Osteoblast (primary cell): ENCODE measurements around the gene PATJ. TPM values are rescaled to one million over a fixed set of nuclear protein-coding genes. Genes with fewer than 3 reads are reported as not detected.

Source experiments
- DNase-seq: peaks from one replicate; pipeline ENCODE4 v3.0.0; 2011; ENCODE audit warnings: low spot score, mixed read lengths; ENCODE audit not compliant: insufficient read length; ENCODE audit errors: missing footprints
- H2AFZ ChIP-seq: 2 replicates; pipeline ENCODE4 v1.6.0; 2011; ENCODE audit warnings: mild to moderate bottlenecking, low read length
- H3K27ac ChIP-seq: 2 replicates; pipeline ENCODE4 v1.5.1; 2011; ENCODE audit warnings: mild to moderate bottlenecking, low read depth, low read length, moderate library complexity
- H3K27me3 ChIP-seq: 2 replicates; pipeline ENCODE4 v1.6.0; 2012; ENCODE audit warnings: mild to moderate bottlenecking, control low read depth, inconsistent platforms, low read length, moderate library complexity; ENCODE audit not compliant: insufficient read depth
- H3K36me3 ChIP-seq: 2 replicates; pipeline ENCODE4 v1.5.1; 2011; ENCODE audit warnings: mild to moderate bottlenecking, low read length, control low read depth, moderate library complexity; ENCODE audit not compliant: insufficient read depth
- H3K4me1 ChIP-seq: 2 replicates; pipeline ENCODE4 v1.5.1; 2011; ENCODE audit warnings: mild to moderate bottlenecking, low read length, control low read depth, moderate library complexity; ENCODE audit not compliant: insufficient read depth
- H3K4me2 ChIP-seq: 2 replicates; pipeline ENCODE4 v1.6.0; 2011; ENCODE audit warnings: mild to moderate bottlenecking, low read length; ENCODE audit not compliant: insufficient read depth
- H3K4me3 ChIP-seq: fragments of 200-600 bp; sonication (generic); 3 replicates; pipeline ENCODE4 v1.5.1; 2012; ENCODE audit warnings: mild to moderate bottlenecking, low read length, inconsistent platforms; ENCODE audit not compliant: insufficient read depth
- H3K79me2 ChIP-seq: 2 replicates; pipeline ENCODE4 v1.6.0; 2012; ENCODE audit warnings: mild to moderate bottlenecking, low read length, control low read depth, inconsistent platforms; ENCODE audit not compliant: insufficient read depth
- H3K9me3 ChIP-seq: 2 replicates; pipeline ENCODE4 v1.5.1; 2011; ENCODE audit warnings: low read depth, low read length, control low read depth
- H4K20me1 ChIP-seq: 2 replicates; pipeline ENCODE4 v1.6.0; 2012; ENCODE audit warnings: mild to moderate bottlenecking, low read length, control low read depth; ENCODE audit not compliant: insufficient read depth
- CTCF ChIP-seq: IDR thresholded peaks from 2 replicates; pipeline ENCODE4 v1.5.1; 2011; ENCODE audit warnings: mild to moderate bottlenecking, low read depth, low read length, moderate library complexity; ENCODE audit errors: extremely low read depth
- total RNA-seq: library from RNA; depleted of rRNA; stranded (reverse); fragments of >200 nt; gene quantifications from 2 replicates; pipeline ENCODE4 v1.2.3, GENCODE V29; 2012

Gene PATJ
- total RNA-seq, 1 donor: 10.1 TPM

- no peak overlapping the region for H3K4me3 ChIP-seq
- H2AFZ ChIP-seq: no peak overlapping the region
- no peaks in the 10 kb centered on the region for H4K20me1 ChIP-seq
- TF ChIP-seq CTCF: peak; percentile 11
- no peaks in the 10 kb centered on the region for H3K79me2 ChIP-seq
- no peaks in the 10 kb centered on the region for H3K4me1 ChIP-seq
- no peaks in the 10 kb centered on the region for H3K36me3 ChIP-seq
- no peak overlapping the region for H3K4me2 ChIP-seq
- H3K27ac ChIP-seq: no peak overlapping the region
- no peaks in the 10 kb centered on the region for H3K27me3 ChIP-seq
- no peak for DNase-seq
- H3K9me3 ChIP-seq: no peaks in the 10 kb centered on the region
Measured at GRCh38 chr1:61921435-61921834, 179.2 kb downstream of the PATJ start.

GRCh38 chr1:61922950-61923480 is 180.7 kb downstream of the PATJ start:
- H3K79me2 ChIP-seq: no peaks in the 10 kb centered on the region
- H3K27me3 ChIP-seq: no peaks in the 10 kb centered on the region
- TF ChIP-seq CTCF: no peak
- no peak overlapping the region for H3K27ac ChIP-seq
- no peak overlapping the region for H2AFZ ChIP-seq
- no peaks in the 10 kb centered on the region for H4K20me1 ChIP-seq
- DNase-seq: peak; percentile 6
- no peaks in the 10 kb centered on the region for H3K9me3 ChIP-seq
- H3K36me3 ChIP-seq: no peaks in the 10 kb centered on the region
- no peak overlapping the region for H3K4me3 ChIP-seq
- H3K4me1 ChIP-seq: no peaks in the 10 kb centered on the region
- H3K4me2 ChIP-seq: no peak overlapping the region

- Histone ChIP-seq H3K79me2 (no peaks in the 10 kb centered on the region), H4K20me1 (no peaks in the 10 kb centered on the region), H3K27ac (no peak overlapping the region), H3K4me1 (peaks cover 6% of the 10 kb centered on the region), H3K4me2 (no peak overlapping the region), H3K9me3 (no peaks in the 10 kb centered on the region), H3K27me3 (no peaks in the 10 kb centered on the region), H2AFZ (no peak overlapping the region), H3K4me3 (no peak overlapping the region), H3K36me3 (no peaks in the 10 kb centered on the region)
- TF ChIP-seq CTCF: no peak
- no peak for DNase-seq
Measured at GRCh38 chr1:61925591-61926298, 183.5 kb downstream of the PATJ start.

GRCh38 chr1:61926597-61926996 is 184.3 kb downstream of the PATJ start:
- H3K4me3 ChIP-seq: no peak overlapping the region

More at GRCh38 chr1:61926597-61926996, 184.3 kb downstream of the PATJ start:
- no peak for TF ChIP-seq CTCF
- no peak for DNase-seq
- Histone ChIP-seq H3K4me2 (no peak overlapping the region), H3K27me3 (no peaks in the 10 kb centered on the region), H3K79me2 (no peaks in the 10 kb centered on the region), H3K9me3 (no peaks in the 10 kb centered on the region), H2AFZ (no peak overlapping the region), H3K27ac (no peak overlapping the region), H3K36me3 (no peaks in the 10 kb centered on the region), H3K4me1 (peaks cover 6% of the 10 kb centered on the region), H4K20me1 (no peaks in the 10 kb centered on the region)
